Parathyroid adenoma (tissue), 2 donors: Measurements from ENCODE around the gene TFDP1.

Experiments used
- H2AFZ ChIP-seq: fragments of 300-600 bp; sonication (generic); one replicate; pipeline ENCODE4 v1.7.0; 2017; ENCODE audit warnings: antibody characterized with exemption, mild to moderate bottlenecking
- H3K27ac ChIP-seq: fragments of 300-600 bp; sonication (generic); one replicate; pipeline ENCODE4 v1.7.0; 2017
- H3K27me3 ChIP-seq: fragments of 300-600 bp; sonication (generic); one replicate; pipeline ENCODE4 v1.7.0; 2017; ENCODE audit warnings: low read length; ENCODE audit not compliant: control insufficient read depth, insufficient read depth
- H3K36me3 ChIP-seq: fragments of 300-600 bp; sonication (generic); one replicate; pipeline ENCODE4 v1.7.0; 2017; ENCODE audit warnings: low read length; ENCODE audit not compliant: control insufficient read depth, insufficient read depth
- H3K4me1 ChIP-seq: fragments of 300-600 bp; sonication (generic); one replicate; pipeline ENCODE4 v1.7.0; 2017; ENCODE audit warnings: control low read depth
- H3K4me2 ChIP-seq: fragments of 300-600 bp; sonication (generic); one replicate; pipeline ENCODE4 v1.7.0; 2017; ENCODE audit warnings: low read length
- H3K4me3 ChIP-seq: fragments of 300-600 bp; sonication (generic); one replicate; pipeline ENCODE4 v1.7.0; 2017; ENCODE audit warnings: low read depth, low read length
- H3K79me2 ChIP-seq: fragments of 300-600 bp; sonication (generic); one replicate; pipeline ENCODE4 v1.7.0; 2017; ENCODE audit warnings: control low read depth
- H3K9ac ChIP-seq: fragments of 300-600 bp; sonication (generic); one replicate; pipeline ENCODE4 v1.7.0; 2017; ENCODE audit warnings: mild to moderate bottlenecking
- H3K9me3 ChIP-seq: fragments of 300-600 bp; sonication (generic); one replicate; pipeline ENCODE4 v1.7.0; 2017; ENCODE audit warnings: low read length; ENCODE audit not compliant: control insufficient read depth
- CTCF ChIP-seq: fragments of 300-600 bp; sonication (generic); IDR thresholded peaks from one replicate; pipeline ENCODE4 v1.7.0; 2017; ENCODE audit warnings: antibody characterized with exemption, mild to moderate bottlenecking
- donor health status: primary hyperparathyroidism.

The TFDP1 gene

DNA sequence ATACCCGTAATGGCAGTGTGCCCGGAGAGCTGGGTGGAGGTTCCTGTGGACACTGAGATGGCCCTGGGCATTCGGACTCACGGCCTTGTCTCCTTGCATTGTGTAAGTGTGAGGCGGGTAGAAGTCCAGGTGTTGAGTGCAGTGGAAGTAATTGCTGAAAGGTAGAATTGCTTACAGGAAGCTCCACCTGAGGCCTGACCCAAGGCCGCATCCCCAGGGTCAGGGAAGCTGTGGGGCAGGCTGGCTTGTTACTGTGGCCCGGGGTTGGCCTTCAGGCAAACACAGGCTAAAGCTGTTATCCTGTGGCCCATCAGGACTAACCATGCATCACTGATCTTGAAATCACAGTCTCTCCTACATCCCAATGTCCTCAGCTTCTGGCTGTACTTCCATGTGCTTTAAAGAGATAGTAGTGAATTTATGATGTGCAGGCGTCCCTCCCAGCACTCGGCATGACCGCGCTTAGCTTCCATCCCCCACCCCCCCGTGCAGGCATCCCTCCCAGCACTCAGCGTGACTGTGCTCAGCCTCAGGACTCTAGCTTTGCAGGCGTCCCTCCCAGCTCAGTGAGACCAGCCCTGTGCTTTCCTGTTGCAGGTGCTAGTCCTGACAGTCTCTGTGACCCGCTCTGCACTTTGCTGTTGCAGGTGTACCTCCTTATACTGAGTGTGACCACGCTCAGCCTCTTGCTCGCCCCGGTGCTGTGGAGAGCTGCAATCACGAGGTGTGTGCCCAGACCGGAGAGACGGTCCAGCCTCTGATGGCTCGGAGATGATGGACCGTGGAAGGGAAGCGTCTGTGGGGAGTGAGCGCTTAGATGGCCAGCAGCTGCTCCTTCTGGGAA, 35.6 kb upstream of the TFDP1 start:
- H3K9ac ChIP-seq: no peak overlapping the region
- no peak overlapping the region for H2AFZ ChIP-seq
- H3K9me3 ChIP-seq: no peaks in the 10 kb centered on the region
- no peak for TF ChIP-seq CTCF
- H3K4me1 ChIP-seq: no peaks in the 10 kb centered on the region
- no peaks in the 10 kb centered on the region for H3K36me3 ChIP-seq
- no peaks in the 10 kb centered on the region for H3K27me3 ChIP-seq
- no peak overlapping the region for H3K4me3 ChIP-seq
- H3K79me2 ChIP-seq: peaks cover 7% of the 10 kb centered on the region
- no peak overlapping the region for H3K4me2 ChIP-seq
- no peak overlapping the region for H3K27ac ChIP-seq

- no peak overlapping the region for H3K27ac ChIP-seq
- no peak overlapping the region for H3K9ac ChIP-seq
- no peaks in the 10 kb centered on the region for H3K9me3 ChIP-seq
- H3K27me3 ChIP-seq: no peaks in the 10 kb centered on the region
- H2AFZ ChIP-seq: no peak overlapping the region
- no peaks in the 10 kb centered on the region for H3K36me3 ChIP-seq
- TF ChIP-seq CTCF: no peak
- H3K4me1 ChIP-seq: no peaks in the 10 kb centered on the region
- no peaks in the 10 kb centered on the region for H3K79me2 ChIP-seq
- no peak overlapping the region for H3K4me2 ChIP-seq
- no peak overlapping the region for H3K4me3 ChIP-seq
These were observed 34.1 kb upstream of the TFDP1 start for GRCh38 chr13:113550453-113550852.

GRCh38 chr13:113551081-113552000, 33.2 kb upstream of the TFDP1 start:
- Histone ChIP-seq H3K27me3 (no peaks in the 10 kb centered on the region), H3K9ac (no peak overlapping the region), H3K36me3 (no peaks in the 10 kb centered on the region), H3K79me2 (no peaks in the 10 kb centered on the region), H3K4me3 (no peak overlapping the region), H3K4me1 (no peaks in the 10 kb centered on the region), H3K4me2 (no peak overlapping the region), H3K27ac (no peak overlapping the region), H2AFZ (no peak overlapping the region), H3K9me3 (no peaks in the 10 kb centered on the region)
- no peak for TF ChIP-seq CTCF

- no peaks in the 10 kb centered on the region for H3K27me3 ChIP-seq
- H3K4me1 ChIP-seq: no peaks in the 10 kb centered on the region
- no peak overlapping the region for H3K4me2 ChIP-seq
- no peak overlapping the region for H3K9ac ChIP-seq
- H3K27ac ChIP-seq: no peak overlapping the region
- H3K36me3 ChIP-seq: no peaks in the 10 kb centered on the region
- H3K79me2 ChIP-seq: no peaks in the 10 kb centered on the region
- H2AFZ ChIP-seq: no peak overlapping the region
- no peak overlapping the region for H3K4me3 ChIP-seq
- no peaks in the 10 kb centered on the region for H3K9me3 ChIP-seq
- no peak for TF ChIP-seq CTCF
These were observed 32.5 kb upstream of the TFDP1 start for GRCh38 chr13:113552079-113552478.
